Skeletal muscle tissue (tissue), 4 donors: ENCODE results near the gene TMEM45B. TPM values are rescaled to one million over a fixed set of nuclear protein-coding genes. Genes with fewer than 3 reads are reported as not detected.
"Not testable (repeated sequence)": the region's sequence is repeated elsewhere in the genome, so short reads cannot be mapped to it uniquely, and the experiment has no call there.

Experiments
- H3K27ac ChIP-seq: one replicate; pipeline ENCODE4 v1.7.0; 2013; ENCODE audit warnings: mild to moderate bottlenecking, low read depth, low read length, inconsistent platforms
- H3K27me3 ChIP-seq, 3 donors: one replicate each; pipeline ENCODE4 v1.7.0; 2013; ENCODE audit warnings: low read length in 3 of 3; ENCODE audit not compliant: control insufficient read depth in 3 of 3, insufficient read depth in 3 of 3
- H3K36me3 ChIP-seq, 3 donors: one replicate each; pipeline ENCODE4 v1.7.0; 2013; ENCODE audit warnings: low read length in 3 of 3; ENCODE audit not compliant: control insufficient read depth in 3 of 3, insufficient read depth in 3 of 3
- H3K4me1 ChIP-seq, 3 donors: one replicate each; pipeline ENCODE4 v1.7.0; 2013; ENCODE audit warnings: low read length in 3 of 3, mild to moderate bottlenecking in 3 of 3; ENCODE audit not compliant: control insufficient read depth in 3 of 3, insufficient read depth in 3 of 3
- H3K4me3 ChIP-seq, 3 donors: one replicate each; pipeline ENCODE4 v1.7.0; 2013; ENCODE audit warnings: low read length in 3 of 3
- H3K9ac ChIP-seq, 3 donors: one replicate each; pipeline ENCODE4 v1.7.0; 2013; ENCODE audit warnings: low read length in 3 of 3, mild to moderate bottlenecking in 3 of 3, moderate library complexity in 2 of 3, low read depth in 1 of 3
- H3K9me3 ChIP-seq, 3 donors: one replicate each; pipeline ENCODE4 v1.7.0; 2013; ENCODE audit warnings: low read length in 3 of 3; ENCODE audit not compliant: control insufficient read depth in 3 of 3
- total RNA-seq: library from RNA; depleted of rRNA; stranded (reverse); fragments of >200 nt; gene quantifications from one replicate; pipeline ENCODE4 v1.2.3, GENCODE V29; 2014
- donor health status: Osteomylitis.

Gene TMEM45B
- total RNA-seq, 1 donor from 2014 or later: not detected

DNA sequence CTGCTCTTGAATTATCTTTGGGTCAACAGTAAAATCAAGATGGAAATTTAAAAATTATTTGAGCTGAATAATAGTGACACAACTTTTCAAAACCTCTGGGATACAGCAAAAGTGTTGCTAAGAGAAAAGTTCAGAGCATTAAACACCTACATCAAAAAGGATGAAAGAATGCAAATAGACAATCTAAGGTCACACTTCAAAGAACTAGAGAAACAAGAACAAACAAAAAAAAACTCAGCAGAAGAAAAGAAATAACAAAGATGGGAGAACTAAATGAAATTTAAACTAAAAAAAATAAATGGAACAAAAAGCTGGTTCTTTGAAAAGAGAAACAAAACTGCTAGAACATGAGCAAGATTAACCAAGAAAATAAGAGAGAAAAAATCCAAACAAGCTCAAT, 15.0 kb upstream of the TMEM45B start:
- Histone ChIP-seq H3K36me3 (no peaks in the 10 kb centered on the region), H3K27me3 (peaks cover 0 to 6% (median 0%) of the 10 kb centered on the region in 3 donors), H3K4me3 (no peak overlapping the region), H3K27ac (no peak overlapping the region), H3K9me3 (peaks cover 0 to 2% (median 0%) of the 10 kb centered on the region in 3 donors), H3K4me1 (no peaks in the 10 kb centered on the region), H3K9ac (no peak overlapping the region)

DNA sequence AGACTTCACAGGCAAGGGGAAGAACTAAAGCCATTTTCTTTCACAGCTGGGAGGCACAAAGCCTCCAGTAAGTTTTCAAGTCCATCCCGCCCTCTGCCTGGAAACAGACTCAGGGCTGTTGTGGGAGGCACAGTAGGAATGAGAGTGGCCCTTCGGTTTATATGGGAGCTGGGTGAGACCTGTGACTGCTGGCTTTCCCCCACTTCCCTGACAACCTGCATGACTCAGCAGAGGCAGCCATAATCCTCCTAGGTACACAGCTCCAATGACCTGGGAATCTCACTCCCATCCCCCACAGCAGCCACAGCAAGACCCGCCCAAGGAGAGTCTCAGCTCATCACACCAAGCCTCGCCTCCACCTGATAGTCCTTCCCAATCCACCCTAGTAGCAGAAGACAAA, 12.1 kb upstream of the TMEM45B start:
- Histone ChIP-seq H3K4me1 (no peaks in the 10 kb centered on the region), H3K27ac (no peak overlapping the region), H3K36me3 (no peaks in the 10 kb centered on the region), H3K27me3 (peaks cover 0 to 6% (median 0%) of the 10 kb centered on the region in 3 donors), H3K4me3 (no peak overlapping the region), H3K9ac (no peak overlapping the region), H3K9me3 (no peaks in the 10 kb centered on the region)

DNA sequence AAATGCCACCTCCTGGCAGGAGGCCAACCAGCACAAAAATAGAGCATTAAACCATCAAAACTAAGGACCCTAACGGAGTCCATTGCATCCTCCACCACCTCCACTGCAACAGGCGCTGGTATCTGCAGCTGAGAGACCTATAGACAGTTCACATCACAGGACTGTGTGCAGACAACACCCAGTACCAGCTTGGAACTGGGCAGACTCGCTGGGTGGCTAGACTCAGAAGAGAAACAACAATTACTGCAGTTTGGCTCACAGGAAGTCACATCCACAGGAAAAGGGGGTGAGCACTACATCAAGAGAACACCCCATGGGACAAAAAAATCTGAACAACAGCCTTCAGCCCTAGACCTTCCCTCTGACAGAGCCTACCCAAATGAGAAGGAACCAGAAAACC, 11.6 kb upstream of the TMEM45B start:
- Histone ChIP-seq H3K27me3 (peaks cover 0 to 6% (median 0%) of the 10 kb centered on the region in 3 donors), H3K4me3 (no peak overlapping the region), H3K27ac (no peak overlapping the region), H3K36me3 (no peaks in the 10 kb centered on the region), H3K9me3 (no peaks in the 10 kb centered on the region), H3K9ac (no peak overlapping the region), H3K4me1 (no peaks in the 10 kb centered on the region)

DNA sequence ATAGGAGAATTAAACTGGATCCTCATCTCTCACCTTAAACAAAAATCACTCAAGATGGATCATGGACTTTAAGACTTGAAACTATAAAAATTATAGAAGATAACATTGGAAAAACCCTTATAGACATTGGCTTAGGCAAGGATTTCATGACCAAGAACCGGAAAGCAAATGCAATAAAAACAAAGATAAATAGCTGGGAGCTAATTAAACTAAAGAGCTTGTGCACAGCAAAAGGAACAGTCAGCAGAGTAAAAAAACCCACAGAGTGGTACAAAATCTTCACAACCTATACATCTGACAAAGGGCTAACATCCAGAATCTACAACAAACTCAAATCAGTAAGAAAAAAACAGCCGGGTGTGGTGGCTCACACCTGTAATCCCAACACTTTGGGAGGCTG, 7.4 kb upstream of the TMEM45B start:
- not testable (repeated sequence) for H3K27me3 ChIP-seq, H3K4me1 ChIP-seq, H3K9me3 ChIP-seq, H3K4me3 ChIP-seq, H3K27ac ChIP-seq, H3K36me3 ChIP-seq, H3K9ac ChIP-seq

DNA sequence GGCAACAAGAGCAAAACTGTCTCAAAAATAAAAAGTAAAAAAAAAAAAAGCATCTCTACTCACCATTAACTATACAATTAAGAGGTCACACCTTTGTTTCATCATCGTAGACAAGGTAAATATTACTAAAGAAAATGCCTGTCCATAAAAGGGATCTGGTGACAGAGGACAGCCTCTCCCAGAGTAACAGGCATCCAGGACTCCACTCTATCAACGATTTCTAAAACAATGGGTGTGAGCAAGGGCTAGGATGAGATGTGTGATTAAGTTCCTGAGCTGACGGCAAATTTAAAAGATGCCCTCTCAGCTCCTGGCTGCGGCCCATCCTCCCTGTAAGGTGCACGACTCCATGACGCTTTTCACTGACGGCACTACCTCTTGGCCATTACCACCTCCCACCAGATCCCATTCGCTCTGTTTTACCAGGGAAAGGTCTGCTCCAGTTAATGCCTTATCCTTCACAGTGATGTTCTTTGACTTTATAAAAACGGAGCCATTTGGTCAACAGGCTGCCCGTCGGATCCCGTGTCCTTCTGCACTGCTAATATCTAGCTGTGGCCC, 2.3 kb upstream of the TMEM45B start:
- no peaks in the 10 kb centered on the region for H3K4me1 ChIP-seq
- H3K9ac ChIP-seq: no peak overlapping the region
- no peak overlapping the region for H3K4me3 ChIP-seq
- no peak overlapping the region for H3K27ac ChIP-seq
- H3K27me3 ChIP-seq: peaks cover 9 to 29% (median 11%) of the 10 kb centered on the region in 3 donors
- H3K36me3 ChIP-seq: no peaks in the 10 kb centered on the region
- H3K9me3 ChIP-seq: peaks cover 0 to 3% (median 0%) of the 10 kb centered on the region in 3 donors

DNA sequence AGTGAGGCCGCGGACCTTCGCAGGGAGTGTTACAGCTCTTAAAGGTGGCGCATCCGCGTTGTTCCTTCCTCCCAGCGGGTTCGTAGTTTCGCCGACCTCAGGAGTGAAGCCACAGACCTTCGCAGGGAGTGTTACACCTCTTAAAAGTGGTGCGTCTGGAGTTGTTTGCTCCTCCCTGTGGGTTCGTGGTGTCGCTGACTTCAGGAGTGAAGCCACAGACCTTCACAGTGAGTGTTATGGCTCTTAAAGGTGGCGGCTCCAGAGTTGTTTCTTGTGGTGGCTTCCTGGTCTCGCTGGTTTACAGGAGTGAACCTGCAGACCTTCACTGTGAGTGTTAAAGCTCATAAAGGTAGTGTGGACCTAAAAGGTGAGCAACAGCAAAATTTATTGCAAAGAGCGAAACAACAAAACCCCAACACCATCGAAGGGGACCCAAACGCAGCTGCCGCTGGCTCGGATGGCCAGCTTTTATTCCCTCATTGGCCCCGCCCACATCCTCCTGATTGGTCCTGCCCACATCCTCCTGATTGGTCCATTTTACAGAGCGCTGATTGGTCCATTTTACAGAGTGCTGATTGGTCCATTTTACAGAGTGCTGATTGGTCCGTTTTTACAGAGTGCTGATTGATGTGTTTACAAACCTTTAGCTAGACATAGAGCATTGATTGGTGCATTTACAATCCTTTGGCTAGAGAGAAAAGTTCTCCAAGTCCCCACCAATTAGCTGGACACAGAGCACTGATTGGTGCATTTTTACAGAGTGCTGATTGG, 1.2 kb upstream of the TMEM45B start:
- peaks cover 0 to 3% (median 0%) of the 10 kb centered on the region in 3 donors for H3K9me3 ChIP-seq
- no peak overlapping the region for H3K9ac ChIP-seq
- no peak overlapping the region for H3K27ac ChIP-seq
- H3K4me1 ChIP-seq: no peaks in the 10 kb centered on the region
- H3K27me3 ChIP-seq: peaks cover 9 to 29% (median 11%) of the 10 kb centered on the region in 3 donors
- no peak overlapping the region for H3K4me3 ChIP-seq
- H3K36me3 ChIP-seq: no peaks in the 10 kb centered on the region

DNA sequence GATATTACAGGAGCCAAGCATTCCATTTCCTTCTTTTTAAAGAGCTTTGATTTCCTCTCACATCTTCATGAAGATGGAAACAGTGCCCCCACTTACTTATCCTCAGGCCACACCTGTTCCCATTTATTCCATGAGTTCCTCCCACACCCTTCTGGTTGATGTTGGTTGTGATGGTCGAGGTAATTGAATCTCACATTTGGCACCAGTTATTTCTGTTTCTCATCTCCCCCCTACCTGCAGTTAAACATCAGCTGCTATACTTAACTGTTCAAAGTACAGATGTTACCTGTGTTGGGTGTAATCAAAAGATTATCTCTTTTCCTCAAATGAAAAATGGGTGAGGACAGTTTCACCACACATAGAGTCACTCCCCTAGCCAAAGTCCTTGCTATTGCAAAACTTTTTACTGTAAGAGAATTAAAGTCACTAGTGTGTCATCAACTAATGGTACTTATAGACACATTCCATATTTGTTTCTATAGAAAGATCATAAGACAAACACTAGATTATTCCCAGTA, 1.9 kb downstream of the TMEM45B start:
- H3K27me3 ChIP-seq: peaks cover 9 to 29% (median 11%) of the 10 kb centered on the region in 3 donors
- no peak overlapping the region for H3K27ac ChIP-seq
- H3K9ac ChIP-seq: no peak overlapping the region
- H3K4me1 ChIP-seq: no peaks in the 10 kb centered on the region
- H3K9me3 ChIP-seq: peaks cover 0 to 3% (median 0%) of the 10 kb centered on the region in 3 donors
- no peak overlapping the region for H3K4me3 ChIP-seq
- H3K36me3 ChIP-seq: no peaks in the 10 kb centered on the region

DNA sequence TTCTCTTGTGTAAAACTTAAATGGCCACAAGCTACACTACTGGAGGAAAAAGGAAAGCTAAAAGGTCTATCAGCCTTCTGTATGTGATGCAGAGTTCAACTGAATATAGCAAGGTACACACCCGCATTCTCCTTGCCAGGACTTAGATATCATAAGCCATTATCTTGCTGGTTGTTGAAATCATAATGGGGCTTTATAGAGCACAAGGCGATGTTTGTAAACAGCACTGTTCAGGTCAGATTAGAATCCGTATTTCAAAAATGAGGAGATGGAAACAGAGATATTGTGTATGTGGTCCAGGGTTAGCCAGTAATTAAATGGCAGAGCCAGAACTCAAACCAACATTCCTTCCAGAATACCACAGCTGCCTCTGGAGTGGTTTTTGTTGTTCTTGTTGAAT, 2.6 kb downstream of the TMEM45B start:
- H3K27me3 ChIP-seq: peaks cover 9 to 29% (median 11%) of the 10 kb centered on the region in 3 donors
- H3K4me1 ChIP-seq, H3K9ac ChIP-seq, H3K36me3 ChIP-seq, H3K9me3 ChIP-seq, H3K4me3 ChIP-seq, H3K27ac ChIP-seq: not testable (repeated sequence)

DNA sequence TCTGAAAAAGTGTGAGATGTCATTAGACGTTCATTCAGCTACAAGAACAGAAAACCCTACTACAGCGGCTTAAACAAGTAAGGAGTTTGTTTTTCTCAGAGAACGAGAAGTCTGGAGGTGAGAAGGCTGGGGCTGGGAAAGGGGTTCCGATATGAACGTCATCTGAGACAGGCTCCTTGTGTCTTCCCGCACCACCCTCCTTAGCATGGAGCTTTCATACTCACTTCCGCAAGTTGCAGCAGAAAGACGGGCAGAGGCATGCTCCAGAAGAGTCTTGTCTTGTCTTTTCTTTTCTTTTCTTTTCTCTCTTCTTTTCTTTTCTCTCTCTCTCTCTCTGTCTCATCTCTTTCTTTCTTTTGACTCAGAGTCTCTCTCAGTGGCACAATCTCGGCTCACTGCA, 3.6 kb downstream of the TMEM45B start:
- Histone ChIP-seq H3K9me3 (peaks cover 0 to 2% (median 0%) of the 10 kb centered on the region in 3 donors), H3K27me3 (peaks cover 9 to 24% (median 11%) of the 10 kb centered on the region in 3 donors), H3K4me3 (no peak overlapping the region), H3K36me3 (no peaks in the 10 kb centered on the region), H3K27ac (no peak overlapping the region), H3K9ac (no peak overlapping the region), H3K4me1 (no peaks in the 10 kb centered on the region)

DNA sequence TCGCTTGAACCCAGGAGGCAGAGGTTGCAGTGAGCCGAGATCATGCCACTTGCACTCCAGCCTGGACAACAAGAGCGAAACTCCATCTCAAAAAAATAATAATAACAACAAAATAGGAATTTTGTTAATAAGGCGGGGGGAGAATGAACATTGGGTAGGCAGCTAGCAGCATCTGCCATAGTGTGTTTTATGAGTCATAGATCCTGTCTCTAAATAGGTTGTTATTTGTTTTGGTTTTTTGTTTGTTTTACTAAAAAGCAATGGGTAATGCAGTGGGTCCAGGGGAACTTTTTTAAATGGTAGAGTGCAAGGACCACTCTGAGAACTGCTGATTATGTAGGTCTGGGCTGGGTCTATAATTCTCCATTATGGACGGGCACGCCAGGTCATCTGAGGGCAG, 4.6 kb downstream of the TMEM45B start:
- H3K4me1 ChIP-seq: not testable (repeated sequence)
- H3K27me3 ChIP-seq: peaks cover 7 to 16% (median 9%) of the 10 kb centered on the region in 3 donors

More for the DNA sequence above, 4.6 kb downstream of the TMEM45B start:
- H3K27ac ChIP-seq, H3K9ac ChIP-seq, H3K9me3 ChIP-seq, H3K36me3 ChIP-seq, H3K4me3 ChIP-seq: not testable (repeated sequence)
